HG03045 (cell line): ENCODE results near the gene HOXD3.

Experiments used
- ATAC-seq: cut with Tn5 transposase; IDR thresholded peaks from one replicate; pipeline ENCODE4 v1.9.1; 2021; ENCODE audit warnings: mild to moderate bottlenecking, moderate library complexity; ENCODE audit not compliant: unreplicated experiment

HOXD3 gene

GRCh38 chr2:176156807-176157498, at the start of gene HOXD3:
Gene HOXD3, plus strand, starts transcription at chr2:176157307. Its CDS starts 11,808 bp downstream, at chr2:176169115.
- ATAC-seq, result no peak

- ATAC-seq, result no peak
Observed at GRCh38 chr2:176107731-176108181, 49.4 kb upstream of the HOXD3 start.

GRCh38 chr2:176109192-176109901, 47.8 kb upstream of the HOXD3 start:
- ATAC-seq, result no peak

DNA sequence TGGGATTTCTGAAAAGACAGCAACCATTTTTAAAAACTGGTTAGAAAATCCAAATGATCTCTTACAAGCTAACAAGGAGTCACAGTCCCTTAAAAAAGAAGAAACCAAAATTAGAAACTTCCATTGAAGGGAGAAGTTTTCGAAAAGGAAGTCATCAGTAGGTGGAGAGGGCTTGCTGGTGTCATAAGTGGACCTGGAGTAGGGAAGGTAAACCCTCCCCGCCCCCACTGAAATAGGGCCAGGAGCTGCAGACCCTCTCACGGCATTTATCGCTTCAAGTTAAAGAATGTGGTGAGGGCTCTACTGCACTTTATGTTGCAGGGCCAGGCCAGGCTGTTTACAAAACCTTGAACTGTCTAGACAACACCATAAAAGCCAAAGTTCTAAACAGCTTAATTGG, 47.2 kb upstream of the HOXD3 start:
- no peak for ATAC-seq

DNA sequence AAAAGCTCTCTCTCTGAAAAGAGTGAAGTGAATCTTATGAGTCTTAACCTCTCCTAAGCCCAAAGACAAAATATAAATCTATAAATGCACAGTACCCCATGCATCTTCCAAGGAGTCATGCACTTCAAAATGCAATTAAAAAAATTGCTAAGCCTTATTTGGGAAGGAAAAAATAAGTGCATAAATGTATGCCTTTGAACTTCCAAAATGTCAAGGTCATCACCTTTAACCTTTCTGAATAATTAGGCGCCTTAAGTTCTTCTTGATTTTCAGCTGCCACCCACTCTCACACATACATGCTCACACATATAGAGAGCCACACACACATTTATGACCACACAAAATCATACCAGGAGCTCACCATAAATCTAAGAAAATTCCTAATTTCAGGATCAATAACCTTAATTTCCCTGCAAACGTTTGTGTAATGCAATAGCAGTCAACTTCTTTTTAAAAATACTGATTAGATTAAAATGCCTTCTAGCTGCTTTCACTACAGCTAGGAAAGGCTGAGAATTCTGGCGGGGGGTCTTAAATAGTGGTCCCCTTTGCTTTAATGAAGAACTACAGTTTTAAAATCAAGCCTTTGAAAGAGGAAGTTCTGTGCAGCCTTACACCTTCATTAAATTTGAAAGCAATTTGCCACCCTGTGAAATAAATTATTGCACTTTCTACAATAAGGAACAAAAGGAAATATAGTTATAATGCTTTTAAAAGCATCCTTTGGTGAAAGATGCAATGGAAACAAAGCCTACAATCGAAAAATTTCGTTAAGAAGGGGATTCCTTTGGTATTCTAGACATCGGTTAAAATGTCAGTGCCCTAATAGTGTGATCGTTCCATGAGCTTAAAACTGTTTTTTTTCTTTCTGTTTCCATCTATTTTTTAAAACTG, 46.4 kb upstream of the HOXD3 start:
- ATAC-seq, result no peak

GRCh38 chr2:176111309-176111663, 45.8 kb upstream of the HOXD3 start:
- no peak for ATAC-seq

DNA sequence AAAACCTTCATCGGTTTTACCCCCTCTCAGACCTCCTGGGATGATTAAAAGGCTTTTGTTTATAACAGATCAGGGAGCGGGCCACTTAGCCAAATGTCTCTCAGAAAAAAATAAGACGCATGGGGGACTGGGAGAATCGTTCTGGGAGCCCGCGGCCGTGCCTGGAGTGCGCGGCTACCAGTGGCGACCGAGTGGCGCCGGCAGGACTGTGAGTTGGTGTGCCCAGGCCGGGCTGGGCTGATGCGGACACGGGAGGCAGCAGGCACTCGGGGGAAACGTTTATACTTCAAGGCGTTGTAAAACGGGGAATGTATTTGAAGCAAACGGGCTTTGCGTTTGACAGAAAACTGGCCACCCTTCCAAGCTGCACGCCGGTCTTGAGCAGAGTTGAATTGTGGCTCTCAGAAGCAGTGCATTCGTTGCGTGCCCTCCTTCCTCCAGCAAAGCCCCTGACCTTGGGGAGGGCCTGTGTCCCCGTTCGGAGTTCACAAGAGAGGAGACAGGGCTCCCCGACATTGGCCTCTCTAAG, 45.2 kb upstream of the HOXD3 start:
- ATAC-seq, result no peak

DNA sequence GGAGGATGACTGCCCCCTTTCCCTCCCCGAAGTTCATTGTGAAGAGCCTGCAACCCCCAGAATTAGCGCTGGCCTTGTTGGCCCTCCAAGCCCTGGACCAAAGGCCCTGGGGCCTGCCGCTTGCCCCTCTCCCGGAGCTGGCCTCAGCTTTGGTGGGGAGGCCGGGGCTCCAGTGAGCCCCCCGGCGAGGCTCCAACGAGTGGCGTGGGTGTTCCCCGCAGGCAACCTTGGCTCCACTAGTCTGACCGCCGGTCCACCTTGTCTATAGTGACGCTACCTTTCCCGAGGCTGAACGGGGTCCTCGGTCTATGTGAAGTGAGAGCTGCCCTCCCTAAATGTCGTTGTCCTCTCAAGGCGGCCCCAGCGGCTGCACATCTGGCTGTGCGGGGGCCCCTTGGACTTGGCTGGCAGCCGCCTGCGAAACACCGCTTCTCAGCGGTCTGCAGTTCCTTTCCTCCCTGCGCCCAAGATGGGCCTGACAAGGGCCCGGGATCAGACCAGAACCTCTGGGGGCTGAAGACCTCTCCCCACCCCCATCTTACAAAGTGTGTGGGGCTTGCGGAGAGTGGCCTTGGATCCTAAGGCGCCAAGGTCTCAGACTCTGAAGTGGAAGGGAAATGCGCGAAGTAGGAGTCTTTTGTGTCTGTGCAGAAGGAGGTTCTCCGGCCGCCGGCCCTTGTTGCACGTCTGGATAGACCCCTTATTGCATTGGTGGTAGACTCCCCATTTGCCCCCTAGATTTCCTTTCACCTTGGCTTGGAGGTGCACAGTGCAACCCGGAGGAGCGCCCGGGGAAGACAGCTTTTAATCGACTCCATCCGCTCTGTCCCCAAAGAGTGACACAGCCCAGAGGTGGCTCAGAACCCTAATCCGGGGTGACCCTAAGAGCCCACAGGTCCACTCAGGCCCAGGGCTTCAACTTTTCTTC, 44.5 kb upstream of the HOXD3 start:
- no peak for ATAC-seq

GRCh38 chr2:176114120-176114929, 42.8 kb upstream of the HOXD3 start:
- no peak for ATAC-seq

DNA sequence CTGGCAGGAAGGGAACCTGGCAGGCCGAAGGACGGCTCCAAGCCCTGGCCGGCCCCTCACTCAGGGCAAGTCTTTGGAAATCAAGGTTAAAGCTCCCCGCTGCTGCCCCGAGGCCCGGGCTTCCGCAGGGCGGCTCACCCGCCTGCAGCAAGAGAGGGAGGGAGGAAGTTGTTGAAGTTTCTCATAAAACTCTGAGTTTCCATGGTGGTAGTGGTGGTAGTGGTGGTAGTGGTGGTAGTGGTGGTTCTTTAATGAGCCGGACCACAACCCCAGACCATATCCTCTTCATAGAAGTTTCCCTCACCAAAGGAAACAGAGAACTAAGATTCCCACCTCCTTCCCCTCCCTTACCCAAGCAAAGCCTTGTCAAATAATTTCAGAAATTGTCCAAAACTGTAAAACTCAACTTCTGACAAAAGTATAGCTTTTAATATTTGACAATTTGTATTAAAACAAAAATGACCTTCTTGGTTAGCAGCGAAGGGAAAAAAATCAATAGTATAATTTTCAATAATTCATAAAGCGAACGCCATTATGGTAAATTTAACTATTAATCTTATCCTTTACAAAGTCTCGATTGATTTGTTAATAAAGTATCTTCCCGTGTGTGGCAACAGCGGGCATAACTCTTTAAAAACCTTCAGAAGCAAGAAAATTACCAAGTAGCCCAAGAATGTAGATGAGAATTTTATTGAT, 42.0 kb upstream of the HOXD3 start:
- no peak for ATAC-seq

- no peak for ATAC-seq
Observed at GRCh38 chr2:176115883-176116813, 41.0 kb upstream of the HOXD3 start, which contains the start of gene HOXD10. Gene HOXD10, plus strand, starts transcription at chr2:176116778. Its CDS starts 56 bp downstream, at chr2:176116834.

DNA sequence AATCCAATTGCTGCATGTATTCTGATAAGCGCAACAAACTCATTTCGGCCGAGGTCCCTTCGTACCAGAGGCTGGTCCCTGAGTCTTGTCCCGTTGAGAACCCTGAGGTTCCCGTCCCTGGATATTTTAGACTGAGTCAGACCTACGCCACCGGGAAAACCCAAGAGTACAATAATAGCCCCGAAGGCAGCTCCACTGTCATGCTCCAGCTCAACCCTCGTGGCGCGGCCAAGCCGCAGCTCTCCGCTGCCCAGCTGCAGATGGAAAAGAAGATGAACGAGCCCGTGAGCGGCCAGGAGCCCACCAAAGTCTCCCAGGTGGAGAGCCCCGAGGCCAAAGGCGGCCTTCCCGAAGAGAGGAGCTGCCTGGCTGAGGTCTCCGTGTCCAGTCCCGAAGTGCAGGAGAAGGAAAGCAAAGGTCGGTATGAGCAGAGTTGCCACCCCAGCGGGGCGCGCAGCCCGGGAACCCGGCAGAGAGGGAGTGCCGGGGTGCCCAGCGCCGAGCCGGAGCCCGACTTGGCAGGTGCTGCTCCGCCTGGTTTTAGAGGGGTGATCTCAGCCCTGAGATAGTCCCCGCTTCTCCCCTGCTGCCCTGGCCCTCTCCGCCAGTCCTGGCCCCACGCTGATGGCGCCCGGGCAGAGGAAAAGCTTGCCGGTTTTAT, 39.8 kb upstream of the HOXD3 start:
- ATAC-seq, result no peak

DNA sequence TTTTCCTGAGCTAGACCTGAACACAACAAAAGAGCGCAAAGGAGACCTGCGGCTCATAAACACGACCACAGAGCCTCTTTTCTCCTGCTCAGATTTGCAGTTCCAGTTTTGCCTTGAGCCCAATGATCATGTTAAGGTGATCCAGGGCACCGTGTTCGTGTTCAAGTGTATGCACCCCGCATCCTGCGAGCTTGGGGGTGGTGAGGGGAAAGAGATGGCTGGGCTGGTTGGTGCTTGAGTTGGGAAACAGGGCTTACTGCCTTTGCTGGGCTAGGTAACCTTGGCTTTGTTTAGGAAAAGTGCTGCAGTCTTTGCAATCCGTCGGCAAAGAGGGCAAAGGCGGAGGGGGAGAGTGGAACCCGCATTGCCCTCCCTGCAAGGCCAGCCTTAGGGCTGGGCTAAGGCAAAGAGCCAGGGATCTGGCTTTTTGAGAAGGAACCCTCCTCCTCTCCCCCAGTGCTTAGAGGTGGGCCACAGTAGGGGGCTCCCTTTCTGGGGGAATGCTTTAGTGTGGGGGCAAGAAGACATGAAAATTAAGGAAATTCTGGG, 39.2 kb upstream of the HOXD3 start:
- no peak for ATAC-seq

DNA sequence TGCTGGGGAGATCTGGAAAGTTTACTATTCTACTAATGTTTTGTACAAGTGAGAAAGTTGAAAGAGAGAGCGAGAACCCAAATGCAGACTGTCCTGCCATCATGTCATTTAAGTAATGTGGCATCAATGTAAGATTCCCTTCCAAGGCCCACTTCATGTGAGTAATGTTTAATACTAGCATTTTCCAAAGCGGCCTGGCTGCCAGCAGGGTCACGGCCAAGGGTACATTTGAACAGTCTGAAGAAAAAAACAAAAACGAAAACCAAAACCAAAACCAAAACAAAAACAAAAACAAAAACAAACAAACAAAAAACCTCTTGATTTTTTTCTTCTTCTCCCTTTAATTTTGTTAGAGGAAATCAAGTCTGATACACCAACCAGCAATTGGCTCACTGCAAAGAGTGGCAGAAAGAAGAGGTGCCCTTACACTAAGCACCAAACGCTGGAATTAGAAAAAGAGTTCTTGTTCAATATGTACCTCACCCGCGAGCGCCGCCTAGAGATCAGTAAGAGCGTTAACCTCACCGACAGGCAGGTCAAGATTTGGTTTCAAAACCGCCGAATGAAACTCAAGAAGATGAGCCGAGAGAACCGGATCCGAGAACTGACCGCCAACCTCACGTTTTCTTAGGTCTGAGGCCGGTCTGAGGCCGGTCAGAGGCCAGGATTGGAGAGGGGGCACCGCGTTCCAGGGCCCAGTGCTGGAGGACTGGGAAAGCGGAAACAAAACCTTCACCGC, 38.3 kb upstream of the HOXD3 start:
- ATAC-seq, result no peak

GRCh38 chr2:176120364-176121189, 36.5 kb upstream of the HOXD3 start:
- no peak for ATAC-seq
